Measurements from ENCODE around the gene AR. TPM values are rescaled to one million over a fixed set of nuclear protein-coding genes. Genes with fewer than 3 reads are reported as not detected.

AR gene
- total and polyA plus RNA-seq, 2 donors (not counting 3 experiments of a cell fraction or from before 2014, with no cell fraction given) = 9.3 to 16.0 TPM

GRCh38 chrX:67718926-67719325 lies 175.1 kb downstream of the AR start:
- DNase-seq (ENCODE audit: low read depth, low spot score) (no peak), FAIRE-seq (no peak)
- Histone ChIP-seq H3K27me3 (ENCODE audit: control insufficient read depth in 2 of 2, insufficient read depth in 2 of 2, low read length in 2 of 2) (no peaks in the 10 kb centered on the region), H3K79me2 (ENCODE audit: control insufficient read depth, insufficient read depth, low read length) (no peaks in the 10 kb centered on the region), H3K4me2 (ENCODE audit: insufficient read depth, low read length) (no peak overlapping the region), H3K9ac (replicated peaks; ENCODE audit: extremely low read depth, insufficient read depth, low read length) (no peak overlapping the region), H2AFZ (ENCODE audit: low read depth, low read length) (no peak overlapping the region), H3K9me1 (replicated peaks; ENCODE audit: control insufficient read depth, extremely low read depth, insufficient read depth, low read length) (no peaks in the 10 kb centered on the region), H4K20me1 (replicated peaks; ENCODE audit: control insufficient read depth, extremely low read depth, insufficient read depth, low read length) (no peaks in the 10 kb centered on the region), H3K4me1 (ENCODE audit: control insufficient read depth, extremely low read depth, insufficient read depth, low read length) (peaks cover 14% of the 10 kb centered on the region), H3K27ac (ENCODE audit: insufficient read depth, low read depth, low read length) (no peak overlapping the region), H3K9me3 (replicated peaks; ENCODE audit: control insufficient read depth, insufficient read depth, low read length) (no peaks in the 10 kb centered on the region), H3K4me3 (replicated peaks in 1 of 3; ENCODE audit: insufficient read depth in 1 of 3, low read depth in 1 of 3, low read length in 3 of 3) (no peak overlapping the region), H3K36me3 (ENCODE audit: control insufficient read depth in 2 of 2, extremely low read depth in 1 of 2, insufficient read depth in 2 of 2, low read length in 2 of 2) (peaks cover 0 to 6% of the 10 kb centered on the region in 2 experiments)
- ChIA-PET CTCF (no interaction called here), POLR2A (no interaction called here)
- dilution Hi-C loops (cut with MboI; ENCODE audit: extremely low pct_ligation_motif_present, low sequenced_read_pairs) (no loop called here), intact Hi-C loops (cut with micrococcal nuclease) (no loop called here)
- TF ChIP-seq MYC (IDR thresholded peaks at IDR 0.05; ENCODE audit: low read depth, low read length) = no peak
- no peak for TF ChIP-seq FOS (IDR thresholded peaks at IDR 0.05; ENCODE audit: borderline replicate concordance, insufficient read depth, low read length)
- no peak for TF ChIP-seq JUN (IDR thresholded peaks at IDR 0.05; ENCODE audit: borderline replicate concordance, insufficient read depth, insufficient read length, low read depth)
- TF ChIP-seq GATA2 (IDR thresholded peaks at IDR 0.05; ENCODE audit: insufficient read depth, insufficient read length, low read depth, low read length) = no peak
- TF ChIP-seq POLR2A (IDR thresholded peaks at IDR 0.05; ENCODE audit: low read depth, low read length) = no peak
- TF ChIP-seq MAX (IDR thresholded peaks at IDR 0.05; ENCODE audit: insufficient read depth, insufficient read length) = no peak
- no peak for TF ChIP-seq POLR2AphosphoS5 (IDR thresholded peaks at IDR 0.05; ENCODE audit: insufficient read depth, low read depth, low read length)
- no peak for TF ChIP-seq CTCF (IDR thresholded peaks at IDR 0.05; ENCODE audit: extremely low read depth in 1 of 2, insufficient read depth in 1 of 2, low read depth in 1 of 2, low read length in 2 of 2)
- no peak for TF ChIP-seq EZH2 (IDR thresholded peaks at IDR 0.05; ENCODE audit: borderline replicate concordance, low read depth, low read length, severe bottlenecking)
- no TSS peak for BruUV-seq (replicated peaks)
